Loucy (cell line): ENCODE measurements around the gene PRUNE2.

Experiments
- CTCF ChIP-seq: fragments of 200-600 bp; sonication (generic); conservative IDR thresholded peaks from 2 replicates; pipeline ENCODE4 v1.5.1; 2014; ENCODE audit warnings: mild to moderate bottlenecking, antibody characterized with exemption, low read length
- EZH2phosphoT487 ChIP-seq: fragments of 200-600 bp; IDR thresholded peaks from 2 replicates; pipeline ENCODE4 v1.6.1; 2018; ENCODE audit warnings: antibody characterized with exemption, mild to moderate bottlenecking, moderate library complexity, borderline replicate concordance

- no peak for TF ChIP-seq CTCF
- TF ChIP-seq EZH2phosphoT487 = no peak
Measured at GRCh38 chr9:76588316-76588715, 317.6 kb downstream of the PRUNE2 start.
